HepG2 (cell line): ENCODE data around the gene ALX4. TPM values are rescaled to one million over a fixed set of nuclear protein-coding genes. Genes with fewer than 3 reads are reported as not detected.

Experiments used
- ARNT2 ChIP-seq: sonication (generic); formaldehyde crosslinking; IDR thresholded peaks from 2 replicates; pipeline ENCODE4 v1.8.0; 2022; ENCODE audit warnings: mild to moderate bottlenecking, low read depth, missing genetic modification reagents, moderate library complexity
- MTA3 ChIP-seq: sonication (generic); formaldehyde crosslinking; IDR thresholded peaks from 2 replicates; pipeline ENCODE4 v1.4.0; 2020; ENCODE audit warnings: missing genetic modification reagents
- NFYC ChIP-seq: IDR thresholded peaks from 2 replicates; pipeline ENCODE4 v1.6.1; 2016; ENCODE audit warnings: missing genetic modification reagents, missing compliant biosample characterization
- NRL ChIP-seq: sonication (generic); formaldehyde crosslinking; IDR thresholded peaks from 2 replicates; pipeline ENCODE4 v1.5.0; 2020; ENCODE audit warnings: missing genetic modification reagents, mild to moderate bottlenecking, moderate library complexity, borderline replicate concordance
- REL ChIP-seq: sonication (generic); formaldehyde crosslinking; conservative IDR thresholded peaks from 2 replicates; pipeline ENCODE4 v1.8.0; 2022; ENCODE audit warnings: mild to moderate bottlenecking, missing genetic modification reagents, moderate library complexity
- ZC3H4 ChIP-seq: sonication (generic); formaldehyde crosslinking; IDR thresholded peaks from 2 replicates; pipeline ENCODE4 v1.4.0; 2020; ENCODE audit warnings: missing genetic modification reagents, borderline replicate concordance
- ZFAT ChIP-seq: sonication (generic); formaldehyde crosslinking; conservative IDR thresholded peaks from 2 replicates; pipeline ENCODE4 v1.8.1; 2023; ENCODE audit warnings: missing genetic modification reagents, inconsistent platforms
- ZNF44 ChIP-seq: sonication (generic); formaldehyde crosslinking; IDR thresholded peaks from 2 replicates; pipeline ENCODE4 v1.5.1; 2020; ENCODE audit warnings: mild to moderate bottlenecking, missing genetic modification reagents
- ZNF496 ChIP-seq: sonication (generic); formaldehyde crosslinking; IDR thresholded peaks from 2 replicates; pipeline ENCODE4 v1.8.1; 2023; ENCODE audit warnings: mild to moderate bottlenecking, moderate library complexity, missing genetic modification reagents; ENCODE audit not compliant: insufficient replicate concordance
- polyA plus RNA-seq, 8 experiments: library from polyadenylated mRNA; depleted of rRNA in 3 of 8; stranded (reverse) in 7 of 8; unstranded in 1 of 8; fragments of >200 nt; fragmentation: Illumina TruSeq in 4 of 8; extraction: Trizol in 4 of 8; gene quantifications; 2 replicates each; pipeline versions ENCODE4 v1.2.1 to v1.2.3, GENCODE V29; 2011 to 2016; ENCODE audit warnings: low read depth in 4 of 8, missing spikeins in 1 of 8, mixed read lengths in 1 of 8; ENCODE audit not compliant: insufficient read depth in 1 of 8
- total RNA-seq, 5 experiments: library from RNA; depleted of rRNA; stranded (reverse); fragments of >200 nt; fragmentation: Illumina TruSeq; extraction: Trizol; gene quantifications; 2 replicates each; pipeline ENCODE4 v1.2.3, GENCODE V29; 2016; ENCODE audit warnings: low read depth in 1 of 5
- TF ChIP-seq, protein P1 (sequence below), 2 experiments: sonication (generic) in 1 of 2; formaldehyde crosslinking in 1 of 2; IDR thresholded peaks; 2 replicates each; pipeline versions ENCODE4 v1.5.1 to v1.6.1; 2011 to 2020; ENCODE audit warnings: borderline replicate concordance in 1 of 2, low read depth in 1 of 2, low read length in 1 of 2, mild to moderate bottlenecking in 1 of 2, missing genetic modification reagents in 1 of 2, moderate library complexity in 1 of 2
- TF ChIP-seq, protein P2 (sequence below): sonication (generic); formaldehyde crosslinking; IDR thresholded peaks from 2 replicates; pipeline ENCODE4 v1.9.0; 2021; ENCODE audit warnings: missing genetic modification reagents, mild to moderate bottlenecking, borderline replicate concordance

ALX4 gene
- total and polyA plus RNA-seq, 2 of the 13 experiments (the other 11 are each of a cell fraction or from before 2014, with no cell fraction given): not detected

DNA sequence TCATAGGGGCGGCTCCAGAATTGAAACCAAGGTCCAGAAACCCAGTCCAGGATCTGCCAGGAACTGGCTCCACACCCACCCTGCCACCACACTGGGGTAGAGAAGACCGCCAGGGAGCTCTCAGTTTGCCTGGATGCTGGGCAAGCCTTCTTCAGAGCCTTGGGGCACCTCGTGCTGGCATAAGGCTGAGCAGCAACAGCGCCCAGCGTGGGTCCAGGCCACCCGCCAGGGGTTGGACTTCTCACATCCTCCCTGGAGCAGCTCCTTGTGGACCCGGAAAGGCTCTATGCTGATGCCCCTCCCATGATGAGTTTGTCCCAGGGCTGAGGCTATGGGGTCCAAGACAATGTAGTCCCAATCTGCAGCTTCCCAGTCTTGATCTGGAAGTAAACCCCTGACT, 29.7 kb downstream of the ALX4 start (continued):
- TF ChIP-seq, protein P1, sequence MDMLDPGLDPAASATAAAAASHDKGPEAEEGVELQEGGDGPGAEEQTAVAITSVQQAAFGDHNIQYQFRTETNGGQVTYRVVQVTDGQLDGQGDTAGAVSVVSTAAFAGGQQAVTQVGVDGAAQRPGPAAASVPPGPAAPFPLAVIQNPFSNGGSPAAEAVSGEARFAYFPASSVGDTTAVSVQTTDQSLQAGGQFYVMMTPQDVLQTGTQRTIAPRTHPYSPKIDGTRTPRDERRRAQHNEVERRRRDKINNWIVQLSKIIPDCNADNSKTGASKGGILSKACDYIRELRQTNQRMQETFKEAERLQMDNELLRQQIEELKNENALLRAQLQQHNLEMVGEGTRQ (IDR thresholded peaks at IDR 0.05; ENCODE audit: low read depth, low read length): no peak
- TF ChIP-seq, protein P1 (CRISPR knock-in tag; IDR thresholded peaks at IDR 0.05; ENCODE audit: borderline replicate concordance): no peak
- TF ChIP-seq ZFAT (no peak), NFYC (CRISPR knock-in tag) (no peak), REL (no peak), MTA3 (CRISPR knock-in tag) (no peak), NRL (CRISPR knock-in tag) (no peak), ARNT2 (CRISPR knock-in tag) (no peak), ZNF44 (CRISPR knock-in tag) (no peak), ZNF496 (no peak), ZC3H4 (CRISPR knock-in tag) (no peak)
- TF ChIP-seq, protein P2, sequence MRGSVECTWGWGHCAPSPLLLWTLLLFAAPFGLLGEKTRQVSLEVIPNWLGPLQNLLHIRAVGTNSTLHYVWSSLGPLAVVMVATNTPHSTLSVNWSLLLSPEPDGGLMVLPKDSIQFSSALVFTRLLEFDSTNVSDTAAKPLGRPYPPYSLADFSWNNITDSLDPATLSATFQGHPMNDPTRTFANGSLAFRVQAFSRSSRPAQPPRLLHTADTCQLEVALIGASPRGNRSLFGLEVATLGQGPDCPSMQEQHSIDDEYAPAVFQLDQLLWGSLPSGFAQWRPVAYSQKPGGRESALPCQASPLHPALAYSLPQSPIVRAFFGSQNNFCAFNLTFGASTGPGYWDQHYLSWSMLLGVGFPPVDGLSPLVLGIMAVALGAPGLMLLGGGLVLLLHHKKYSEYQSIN (CRISPR knock-in tag): no peak
